Upper lobe of left lung (tissue), 4 donors: ENCODE data around the gene CTNNA1.

Experiments
- EP300 ChIP-seq, 4 donors: sonication (generic); formaldehyde crosslinking; IDR thresholded peaks; one replicate each; pipeline ENCODE4 v1.5.1; 2017; ENCODE audit warnings: antibody characterized with exemption in 4 of 4, control low read depth in 2 of 4
- POLR2A ChIP-seq, 4 donors: fragments of 450-650 bp; IDR thresholded peaks; one replicate each; pipeline ENCODE4 v1.5.1; 2016 to 2017; ENCODE audit warnings: antibody characterized with exemption in 4 of 4, mild to moderate bottlenecking in 2 of 4
- TF ChIP-seq, protein P1 (sequence below), 6 experiments: fragments of 450-650 bp in 4 of 6; fragments of 200-600 bp in 2 of 6; sonication (generic) in 2 of 6; IDR thresholded peaks; one replicate each; pipeline ENCODE4 v1.5.1; 2016 to 2019; ENCODE audit warnings: antibody characterized with exemption in 6 of 6

DNA sequence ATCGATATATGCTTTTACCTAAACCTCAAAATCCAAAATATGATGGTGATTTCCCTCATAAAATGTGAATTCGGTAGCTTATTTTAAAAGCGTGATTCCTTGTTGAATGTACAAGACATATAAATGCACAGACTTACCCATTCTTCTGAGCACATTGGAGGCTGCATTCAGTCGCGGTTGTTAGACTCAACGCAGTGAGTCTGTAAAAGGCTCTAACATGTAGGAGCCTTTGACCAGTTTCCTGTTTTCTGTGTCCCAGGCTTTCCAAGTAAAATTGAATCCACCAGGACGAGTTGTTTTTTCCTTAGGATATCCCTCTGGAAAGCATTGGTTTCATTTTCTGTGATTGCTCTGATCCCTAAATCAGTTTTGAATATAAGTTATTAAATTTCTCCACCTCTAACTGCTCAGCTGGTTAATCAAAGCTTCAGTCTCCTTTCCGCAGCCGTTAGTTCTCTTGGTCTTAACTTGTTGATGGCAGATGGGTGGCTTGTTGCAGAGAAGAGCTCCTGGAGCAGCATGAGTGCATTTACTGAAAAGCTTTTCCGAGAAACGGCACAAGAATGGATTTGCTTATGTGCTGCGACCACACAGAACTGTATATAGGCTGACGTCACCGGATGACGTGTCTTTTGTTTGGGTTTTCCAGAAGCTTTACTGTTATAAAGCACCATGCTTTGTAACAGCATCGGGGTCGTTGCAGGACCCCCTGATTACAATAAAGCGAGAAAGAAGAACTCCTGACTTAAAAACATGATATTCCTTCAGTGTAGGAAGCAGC is 121.7 kb downstream of the CTNNA1 start, which contains the start of gene LRRTM2:
- no peak for TF ChIP-seq POLR2A (IDR thresholded peaks at IDR 0.05)
- TF ChIP-seq, protein P1, sequence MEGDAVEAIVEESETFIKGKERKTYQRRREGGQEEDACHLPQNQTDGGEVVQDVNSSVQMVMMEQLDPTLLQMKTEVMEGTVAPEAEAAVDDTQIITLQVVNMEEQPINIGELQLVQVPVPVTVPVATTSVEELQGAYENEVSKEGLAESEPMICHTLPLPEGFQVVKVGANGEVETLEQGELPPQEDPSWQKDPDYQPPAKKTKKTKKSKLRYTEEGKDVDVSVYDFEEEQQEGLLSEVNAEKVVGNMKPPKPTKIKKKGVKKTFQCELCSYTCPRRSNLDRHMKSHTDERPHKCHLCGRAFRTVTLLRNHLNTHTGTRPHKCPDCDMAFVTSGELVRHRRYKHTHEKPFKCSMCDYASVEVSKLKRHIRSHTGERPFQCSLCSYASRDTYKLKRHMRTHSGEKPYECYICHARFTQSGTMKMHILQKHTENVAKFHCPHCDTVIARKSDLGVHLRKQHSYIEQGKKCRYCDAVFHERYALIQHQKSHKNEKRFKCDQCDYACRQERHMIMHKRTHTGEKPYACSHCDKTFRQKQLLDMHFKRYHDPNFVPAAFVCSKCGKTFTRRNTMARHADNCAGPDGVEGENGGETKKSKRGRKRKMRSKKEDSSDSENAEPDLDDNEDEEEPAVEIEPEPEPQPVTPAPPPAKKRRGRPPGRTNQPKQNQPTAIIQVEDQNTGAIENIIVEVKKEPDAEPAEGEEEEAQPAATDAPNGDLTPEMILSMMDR (IDR thresholded peaks at IDR 0.05) = no peak
- no peak for TF ChIP-seq EP300 (IDR thresholded peaks at IDR 0.05)
